GM21526 (cell line): ENCODE measurements around the gene NXPE3.

Experiments
- ATAC-seq: cut with Tn5 transposase; IDR thresholded peaks from one replicate; pipeline ENCODE4 v1.9.1; 2021; ENCODE audit warnings: moderate library complexity; ENCODE audit not compliant: unreplicated experiment, low FRiP score

Gene NXPE3

GRCh38 chr3:101801174-101801573, 22.2 kb downstream of the NXPE3 start:
- ATAC-seq = no peak

GRCh38 chr3:101802179-101802578, 23.2 kb downstream of the NXPE3 start:
- no peak for ATAC-seq

GRCh38 chr3:101803173-101803782, 24.3 kb downstream of the NXPE3 start:
- peak; percentile 91 for ATAC-seq

GRCh38 chr3:101803939-101804338, 24.9 kb downstream of the NXPE3 start:
- ATAC-seq = no peak

GRCh38 chr3:101806491-101806890, 27.5 kb downstream of the NXPE3 start:
- ATAC-seq = no peak

- ATAC-seq = peak; percentile 48
These were observed 28.9 kb downstream of the NXPE3 start for GRCh38 chr3:101807888-101808287.

GRCh38 chr3:101809178-101810021, 30.4 kb downstream of the NXPE3 start:
- no peak for ATAC-seq

- ATAC-seq = no peak
These were observed 31.0 kb downstream of the NXPE3 start for GRCh38 chr3:101810022-101810418.

GRCh38 chr3:101811875-101812274, 32.9 kb downstream of the NXPE3 start:
- no peak for ATAC-seq

- no peak for ATAC-seq
These were observed 33.9 kb downstream of the NXPE3 start for GRCh38 chr3:101812895-101813294.

- ATAC-seq = no peak
These were observed 34.9 kb downstream of the NXPE3 start for GRCh38 chr3:101813817-101814440.

GRCh38 chr3:101814835-101815234, 35.8 kb downstream of the NXPE3 start:
- no peak for ATAC-seq

- ATAC-seq = no peak
These were observed 37.5 kb downstream of the NXPE3 start for GRCh38 chr3:101816215-101817149.

GRCh38 chr3:101817992-101818391, 39.0 kb downstream of the NXPE3 start:
- no peak for ATAC-seq

GRCh38 chr3:101819649-101820206, 40.7 kb downstream of the NXPE3 start:
- ATAC-seq = no peak

GRCh38 chr3:101821503-101821902, 42.5 kb downstream of the NXPE3 start:
- ATAC-seq = no peak

- no peak for ATAC-seq
These were observed 44.5 kb downstream of the NXPE3 start for GRCh38 chr3:101823525-101823924.

- ATAC-seq = no peak
These were observed 45.7 kb downstream of the NXPE3 start for GRCh38 chr3:101824702-101825101.

- ATAC-seq = no peak
These were observed 47.0 kb downstream of the NXPE3 start for GRCh38 chr3:101825904-101826445.
